ENCODE measurements around the gene HOXC9.

DNA sequence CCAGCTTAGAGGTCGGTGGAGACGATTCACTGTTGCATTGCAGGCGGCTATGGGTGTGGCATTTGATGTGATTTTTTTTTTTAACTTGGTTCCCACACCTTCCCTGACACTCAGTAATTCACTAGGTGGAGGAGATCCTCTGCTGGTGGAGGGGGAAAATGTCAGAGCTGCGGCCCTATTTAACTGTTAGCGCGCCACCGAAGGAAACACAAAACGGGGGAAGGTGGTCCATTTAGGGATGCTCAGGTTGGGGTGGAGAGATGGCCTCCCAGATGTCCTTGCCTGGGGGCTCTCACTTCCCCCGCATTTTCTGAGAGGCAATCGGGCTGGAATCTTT is 49.6 kb upstream of the HOXC9 start:
- TF ChIP-seq TFCP2L1 (CRISPR knock-in tag; IDR thresholded peaks at IDR 0.05) (no peak), RCOR1 (IDR thresholded peaks at IDR 0.05; ENCODE audit: low read depth, low read length) (no peak), HDAC2 (IDR thresholded peaks at IDR 0.05) (no peak), POLR2A (IDR thresholded peaks at IDR 0.05; ENCODE audit: low read length) (no peak), RAD21 (conservative IDR thresholded peaks at IDR 0.05 in 1 of 2, IDR thresholded peaks at IDR 0.05 in 1 of 2) (peak; percentile 18 to 47; a peak in 2 of 5 replicates), CHD2 (IDR thresholded peaks at IDR 0.05; ENCODE audit: low read length, partially characterized antibody) (no peak), PHF8 (IDR thresholded peaks at IDR 0.05; ENCODE audit: borderline replicate concordance, low read depth) (no peak), ZSCAN20 (CRISPR knock-in tag; IDR thresholded peaks at IDR 0.05) (no peak), REST (IDR thresholded peaks at IDR 0.05) (no peak)
- TF ChIP-seq, protein P1, sequence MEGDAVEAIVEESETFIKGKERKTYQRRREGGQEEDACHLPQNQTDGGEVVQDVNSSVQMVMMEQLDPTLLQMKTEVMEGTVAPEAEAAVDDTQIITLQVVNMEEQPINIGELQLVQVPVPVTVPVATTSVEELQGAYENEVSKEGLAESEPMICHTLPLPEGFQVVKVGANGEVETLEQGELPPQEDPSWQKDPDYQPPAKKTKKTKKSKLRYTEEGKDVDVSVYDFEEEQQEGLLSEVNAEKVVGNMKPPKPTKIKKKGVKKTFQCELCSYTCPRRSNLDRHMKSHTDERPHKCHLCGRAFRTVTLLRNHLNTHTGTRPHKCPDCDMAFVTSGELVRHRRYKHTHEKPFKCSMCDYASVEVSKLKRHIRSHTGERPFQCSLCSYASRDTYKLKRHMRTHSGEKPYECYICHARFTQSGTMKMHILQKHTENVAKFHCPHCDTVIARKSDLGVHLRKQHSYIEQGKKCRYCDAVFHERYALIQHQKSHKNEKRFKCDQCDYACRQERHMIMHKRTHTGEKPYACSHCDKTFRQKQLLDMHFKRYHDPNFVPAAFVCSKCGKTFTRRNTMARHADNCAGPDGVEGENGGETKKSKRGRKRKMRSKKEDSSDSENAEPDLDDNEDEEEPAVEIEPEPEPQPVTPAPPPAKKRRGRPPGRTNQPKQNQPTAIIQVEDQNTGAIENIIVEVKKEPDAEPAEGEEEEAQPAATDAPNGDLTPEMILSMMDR (IDR thresholded peaks at IDR 0.05) = no peak; the same call in 2 of the 3 replicates
- TF ChIP-seq, protein P2, sequence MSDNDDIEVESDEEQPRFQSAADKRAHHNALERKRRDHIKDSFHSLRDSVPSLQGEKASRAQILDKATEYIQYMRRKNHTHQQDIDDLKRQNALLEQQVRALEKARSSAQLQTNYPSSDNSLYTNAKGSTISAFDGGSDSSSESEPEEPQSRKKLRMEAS (IDR thresholded peaks at IDR 0.05) = no peak
